ENCODE results near the gene PLA2G3.

DNA sequence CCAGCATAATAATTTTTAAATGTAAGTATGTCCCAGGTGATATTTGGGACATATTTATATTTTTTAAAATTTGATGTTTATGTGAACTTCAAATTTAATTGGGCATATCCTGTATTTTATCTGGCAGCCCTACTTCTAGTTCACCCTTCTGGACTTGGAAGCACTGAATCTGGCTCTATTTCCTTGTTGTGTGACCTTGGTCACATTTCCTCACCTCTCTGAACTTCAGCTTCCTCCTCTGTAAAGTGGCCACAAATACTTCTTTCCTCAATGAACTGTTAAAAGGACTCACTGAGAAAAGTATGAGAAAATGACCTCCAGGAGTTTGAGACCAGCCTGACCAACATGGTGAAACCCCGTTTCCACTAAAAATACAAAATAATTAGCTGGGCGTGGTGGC is 11.6 kb upstream of the PLA2G3 start:
- TF ChIP-seq, protein P1, sequence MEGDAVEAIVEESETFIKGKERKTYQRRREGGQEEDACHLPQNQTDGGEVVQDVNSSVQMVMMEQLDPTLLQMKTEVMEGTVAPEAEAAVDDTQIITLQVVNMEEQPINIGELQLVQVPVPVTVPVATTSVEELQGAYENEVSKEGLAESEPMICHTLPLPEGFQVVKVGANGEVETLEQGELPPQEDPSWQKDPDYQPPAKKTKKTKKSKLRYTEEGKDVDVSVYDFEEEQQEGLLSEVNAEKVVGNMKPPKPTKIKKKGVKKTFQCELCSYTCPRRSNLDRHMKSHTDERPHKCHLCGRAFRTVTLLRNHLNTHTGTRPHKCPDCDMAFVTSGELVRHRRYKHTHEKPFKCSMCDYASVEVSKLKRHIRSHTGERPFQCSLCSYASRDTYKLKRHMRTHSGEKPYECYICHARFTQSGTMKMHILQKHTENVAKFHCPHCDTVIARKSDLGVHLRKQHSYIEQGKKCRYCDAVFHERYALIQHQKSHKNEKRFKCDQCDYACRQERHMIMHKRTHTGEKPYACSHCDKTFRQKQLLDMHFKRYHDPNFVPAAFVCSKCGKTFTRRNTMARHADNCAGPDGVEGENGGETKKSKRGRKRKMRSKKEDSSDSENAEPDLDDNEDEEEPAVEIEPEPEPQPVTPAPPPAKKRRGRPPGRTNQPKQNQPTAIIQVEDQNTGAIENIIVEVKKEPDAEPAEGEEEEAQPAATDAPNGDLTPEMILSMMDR (IDR thresholded peaks at IDR 0.05; ENCODE audit: low read depth, low read length): no peak
- no peak for TF ChIP-seq EZH2phosphoT487 (IDR thresholded peaks at IDR 0.05; ENCODE audit: low read depth)

Data from OCI-LY3 (cell line).